ENCODE data around the gene TRNAU1AP.
"Not testable (repeated sequence)": the region's sequence is repeated elsewhere in the genome, so short reads cannot be mapped to it uniquely, and the experiment has no call there.

TRNAU1AP gene

DNA sequence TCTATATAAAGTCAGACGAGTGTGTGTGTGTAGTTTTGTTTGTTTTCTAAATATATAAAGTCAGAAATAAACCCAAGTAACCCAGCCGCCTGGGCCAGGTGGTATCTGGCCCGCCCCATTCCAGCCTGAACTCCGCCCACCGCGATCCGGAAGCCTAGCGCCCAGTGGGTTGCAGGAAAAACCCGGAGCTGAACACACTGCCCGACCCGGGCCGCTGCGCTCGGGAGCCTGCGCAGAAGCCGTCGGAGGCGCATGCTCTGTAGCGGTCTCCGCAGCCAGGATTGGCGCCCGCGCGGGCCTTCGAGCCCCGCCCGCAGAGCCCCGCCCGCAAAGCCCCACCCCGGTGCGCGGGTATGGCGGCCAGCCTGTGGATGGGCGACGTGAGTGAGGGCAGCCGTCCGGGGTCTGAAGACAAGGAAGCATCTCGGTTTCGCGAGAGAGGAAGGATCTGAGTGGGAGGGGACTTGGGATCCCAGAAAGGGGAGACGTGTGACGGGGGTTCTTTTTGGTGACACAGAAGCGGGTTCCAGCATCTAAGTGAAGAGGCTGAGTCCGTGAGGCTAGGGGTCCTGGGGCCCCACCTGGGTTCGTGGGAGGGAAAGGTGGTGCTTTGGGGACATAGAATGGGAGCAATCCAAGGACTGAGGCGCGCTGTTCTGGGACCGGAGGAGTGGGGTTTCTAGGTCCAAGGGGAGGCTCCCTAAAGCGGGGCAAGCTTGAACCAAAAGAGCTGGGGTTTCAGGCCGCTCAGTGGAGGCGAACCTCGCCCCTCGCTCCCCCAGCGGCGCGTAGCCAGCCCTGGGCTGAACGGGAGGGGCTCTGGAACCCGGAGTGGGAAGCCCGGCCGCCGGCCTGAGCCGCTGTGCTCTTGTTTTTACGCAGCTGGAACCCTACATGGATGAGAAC lies at the start of gene TRNAU1AP:
TRNAU1AP (plus strand) TSS at position 328 of the 906 bp plus-strand sequence; CDS start at position 354, 26 bp downstream.
- DNase-seq = peak; percentile 96

DNA sequence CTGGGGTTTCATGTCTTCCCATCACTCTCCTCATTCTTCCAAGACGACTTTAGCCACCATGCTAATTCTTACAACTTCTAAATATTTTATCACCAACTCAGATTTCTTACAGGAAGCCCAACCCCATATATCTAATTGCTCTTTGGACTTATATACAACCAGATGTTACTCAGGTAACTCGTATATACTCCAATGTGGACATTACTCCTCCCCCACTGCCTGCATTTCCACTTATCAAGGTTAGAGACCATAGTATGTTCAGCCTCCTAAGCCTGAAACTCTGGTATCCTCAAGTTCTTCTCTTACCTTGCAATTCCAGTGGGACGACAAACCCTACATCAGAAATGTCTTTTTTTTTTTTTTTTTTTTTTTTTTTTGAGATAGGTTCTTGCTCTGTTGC lies 49.8 kb upstream of the TRNAU1AP start:
- no peak for DNase-seq

DNA sequence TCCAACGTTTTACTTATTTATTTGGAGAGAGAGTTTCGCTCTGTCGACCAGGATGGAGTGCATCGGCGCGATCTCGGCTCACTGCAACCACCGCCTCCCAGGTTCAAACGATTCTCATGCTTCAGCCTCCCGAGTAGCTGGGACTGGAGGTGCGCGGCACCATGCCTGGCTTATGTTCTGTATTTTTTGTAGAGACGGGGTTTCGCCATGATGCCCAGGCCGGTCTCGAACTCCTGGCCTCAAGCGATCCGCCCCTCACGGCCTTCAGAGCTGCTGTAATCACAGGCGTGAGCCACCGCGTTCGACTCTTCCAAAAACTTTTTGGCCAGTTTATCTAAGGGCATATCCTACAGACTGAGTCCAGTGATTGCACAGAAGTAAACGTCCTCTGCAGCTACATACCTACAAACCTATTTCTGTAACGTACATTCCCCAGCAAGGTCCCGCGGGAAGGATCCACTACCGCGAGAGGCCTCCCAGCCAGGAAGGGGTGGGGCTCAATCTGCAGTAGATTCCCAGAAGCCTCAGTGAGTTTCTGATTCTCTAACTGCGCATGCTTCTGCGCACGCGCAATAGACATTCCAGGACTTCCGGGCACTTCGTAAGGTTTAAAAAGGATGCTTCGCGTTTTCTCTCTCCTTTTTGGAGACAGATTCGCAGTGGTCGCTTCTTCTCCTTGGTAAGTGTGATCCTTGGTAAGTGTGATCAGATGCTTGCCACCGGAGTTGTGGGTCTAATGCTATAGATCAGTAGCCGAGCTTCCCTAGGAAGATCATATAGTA lies 47.3 kb upstream of the TRNAU1AP start, which contains the start of gene RCC1:
RCC1 (plus strand) TSS at position 638 of the 782 bp plus-strand sequence. CDS start 23,824 bp downstream, outside the sequence.
- DNase-seq = peak; percentile 98

DNA sequence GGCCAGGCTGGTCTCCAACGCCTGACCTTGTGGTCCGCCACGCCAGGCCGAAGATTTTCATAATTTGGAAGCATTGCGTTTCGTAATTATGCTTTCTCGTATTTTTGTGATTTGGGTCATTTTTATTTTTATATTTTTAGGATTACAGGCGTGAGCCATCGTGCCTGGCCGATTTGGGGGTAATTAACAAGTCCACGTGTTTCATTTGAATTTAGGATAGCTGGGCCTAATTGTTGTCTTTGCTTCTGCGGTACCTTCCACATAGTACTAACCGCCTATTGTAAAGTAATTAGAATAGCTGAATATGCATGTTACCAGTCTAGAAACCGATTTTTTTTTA lies 46.0 kb upstream of the TRNAU1AP start:
- no peak for DNase-seq

DNA sequence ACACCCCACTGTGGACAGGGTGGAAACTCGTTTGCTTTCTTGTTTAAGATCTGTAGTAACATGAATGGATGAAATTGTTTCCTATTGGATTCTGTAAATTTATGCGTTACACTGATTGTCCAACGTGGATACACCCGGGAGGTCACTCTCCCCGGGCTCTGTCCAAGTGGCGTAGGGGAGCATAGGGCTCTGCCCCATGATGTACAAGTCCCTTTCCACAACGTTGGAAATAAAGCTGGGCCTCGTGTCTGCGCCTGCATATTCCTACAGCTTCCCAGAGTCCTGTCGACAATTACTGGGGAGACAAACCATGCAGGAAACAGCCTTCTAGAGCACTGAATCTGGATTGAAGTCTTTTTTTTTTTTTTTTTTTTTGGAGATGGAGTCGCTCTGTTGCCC lies 45.6 kb upstream of the TRNAU1AP start:
- no peak for DNase-seq

DNA sequence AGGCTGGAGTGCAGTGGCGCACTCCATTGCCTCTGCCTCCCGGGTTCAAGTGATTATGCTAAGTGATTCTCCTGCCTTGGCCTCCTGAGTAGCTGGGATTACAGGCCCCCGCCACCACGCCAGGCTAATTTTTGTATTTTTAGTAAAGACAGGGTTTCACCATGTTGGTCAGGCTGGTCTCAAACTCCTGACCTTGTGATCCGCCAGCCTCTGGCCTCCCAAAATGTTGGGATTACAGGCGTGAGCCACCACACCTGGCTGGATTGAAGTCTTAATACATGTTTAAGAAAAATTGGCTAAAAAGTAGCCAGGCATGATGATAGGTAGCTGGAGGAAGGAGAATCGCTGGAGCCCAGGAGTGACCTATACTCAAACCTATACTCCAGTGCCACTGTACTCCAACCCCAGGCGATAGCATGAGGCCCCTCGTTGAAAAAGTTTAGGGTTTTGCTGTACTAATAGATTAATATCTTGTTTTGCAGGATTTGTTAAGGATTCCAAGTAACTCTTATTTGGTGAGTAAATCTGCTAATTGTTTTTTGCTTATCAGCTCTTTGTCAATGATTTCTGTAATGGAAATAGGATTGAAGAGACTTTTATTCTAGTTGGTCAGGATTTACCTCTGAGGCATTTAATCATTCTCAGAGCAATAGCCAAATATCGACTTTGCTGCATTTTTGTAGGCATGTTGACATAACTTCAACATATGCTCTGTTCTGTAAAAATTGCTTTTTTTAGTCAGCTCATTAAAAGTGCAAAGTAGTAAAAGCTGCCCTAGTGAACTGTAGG lies 45.0 kb upstream of the TRNAU1AP start:
- DNase-seq = no peak

DNA sequence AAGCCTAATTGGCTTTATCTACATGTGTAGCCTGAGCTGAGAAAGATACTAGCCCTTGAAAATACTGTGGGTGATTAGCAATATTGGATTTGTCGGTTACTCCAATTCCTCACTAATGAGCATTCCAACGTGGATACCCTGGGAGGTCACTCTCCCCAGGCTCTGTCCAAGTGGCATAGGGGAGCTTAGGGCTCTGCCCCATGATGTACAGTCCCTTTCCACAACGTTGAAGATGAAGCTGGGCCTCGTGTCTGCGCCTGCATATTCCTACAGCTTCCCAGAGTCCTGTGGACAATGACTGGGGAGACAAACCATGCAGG lies 44.5 kb upstream of the TRNAU1AP start:
- no peak for DNase-seq

DNA sequence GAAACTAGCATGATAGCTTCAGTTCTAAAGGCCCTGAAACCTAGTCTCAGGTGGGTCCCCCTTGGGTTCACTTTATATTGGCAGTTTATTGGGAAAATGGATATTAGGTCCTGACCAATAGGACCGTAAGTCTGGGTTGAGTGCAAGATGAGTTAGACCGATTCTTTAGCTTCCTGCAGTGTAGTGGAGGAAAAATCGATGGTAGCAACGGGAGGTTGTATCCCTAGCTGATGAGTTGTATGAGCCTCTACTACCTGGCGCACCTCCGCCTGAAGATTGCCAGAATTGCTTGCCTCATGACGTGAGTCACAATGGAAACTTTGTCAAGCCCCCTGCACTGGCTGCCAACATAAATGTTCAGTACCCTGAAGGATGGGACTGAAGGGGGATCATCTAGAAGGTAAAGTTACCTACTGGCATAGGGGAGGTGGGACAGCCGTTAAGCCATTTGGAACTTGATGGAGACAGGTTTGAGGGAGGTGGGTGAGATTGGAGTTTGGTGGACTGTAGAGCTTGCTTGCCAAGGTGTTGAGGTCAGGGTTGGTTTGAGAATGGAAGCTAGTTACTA lies 43.1 kb upstream of the TRNAU1AP start:
- no peak for DNase-seq

DNA sequence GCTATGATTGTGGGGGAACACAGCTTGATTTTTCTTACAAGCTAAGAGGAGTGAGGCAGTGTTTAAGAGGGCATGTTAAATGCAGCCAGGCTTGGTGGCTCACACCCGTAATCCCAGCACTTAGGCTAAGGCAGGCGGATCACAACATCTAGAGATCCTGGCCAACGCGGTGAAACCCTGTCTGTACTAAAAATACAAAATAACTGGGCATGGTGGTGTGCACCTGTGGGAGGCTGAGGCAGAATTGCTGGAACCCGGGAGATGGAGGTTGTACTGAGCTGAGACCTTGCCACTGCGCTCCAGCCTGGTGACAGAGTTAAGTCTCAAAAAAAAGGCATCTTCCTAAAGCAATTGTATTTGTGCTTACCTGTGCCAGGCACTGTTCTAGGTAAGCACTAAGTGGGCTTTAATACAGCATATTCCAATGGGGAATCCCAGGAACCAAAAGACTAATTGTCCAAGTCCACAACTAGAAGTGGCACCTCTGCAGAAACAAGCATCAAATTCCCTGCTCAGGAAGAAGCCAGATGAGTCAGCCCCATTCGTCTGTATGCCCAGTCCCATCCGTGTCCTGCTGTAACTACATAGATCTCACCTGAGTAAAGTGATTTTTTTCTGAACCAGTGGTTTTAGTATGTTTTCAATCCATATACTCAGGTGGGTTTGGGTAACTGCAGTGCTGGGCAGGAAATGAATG lies 42.5 kb upstream of the TRNAU1AP start:
- DNase-seq = no peak

DNA sequence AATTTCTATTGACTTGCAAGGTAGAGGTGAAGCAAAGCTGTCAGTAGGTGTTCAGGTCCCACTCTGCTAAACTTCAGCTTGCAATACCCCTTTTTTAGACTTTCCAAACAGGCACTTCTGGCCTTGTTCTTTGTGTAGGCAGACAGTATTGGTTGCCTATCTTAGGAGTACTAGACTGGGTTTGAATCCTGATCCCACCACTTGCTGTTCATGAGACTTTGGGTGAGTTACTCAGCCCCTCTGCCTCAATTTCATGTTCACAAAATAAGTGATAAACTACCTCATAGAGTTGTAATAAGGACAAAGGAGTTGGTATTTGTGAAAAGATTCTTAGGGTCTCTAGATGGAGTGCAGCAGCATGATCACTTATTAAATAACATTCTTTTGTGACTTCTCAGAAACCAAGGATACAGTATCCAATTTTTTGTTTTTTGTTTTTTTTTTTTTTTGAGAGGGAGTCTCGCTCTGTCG lies 41.9 kb upstream of the TRNAU1AP start:
- no peak for DNase-seq

DNA sequence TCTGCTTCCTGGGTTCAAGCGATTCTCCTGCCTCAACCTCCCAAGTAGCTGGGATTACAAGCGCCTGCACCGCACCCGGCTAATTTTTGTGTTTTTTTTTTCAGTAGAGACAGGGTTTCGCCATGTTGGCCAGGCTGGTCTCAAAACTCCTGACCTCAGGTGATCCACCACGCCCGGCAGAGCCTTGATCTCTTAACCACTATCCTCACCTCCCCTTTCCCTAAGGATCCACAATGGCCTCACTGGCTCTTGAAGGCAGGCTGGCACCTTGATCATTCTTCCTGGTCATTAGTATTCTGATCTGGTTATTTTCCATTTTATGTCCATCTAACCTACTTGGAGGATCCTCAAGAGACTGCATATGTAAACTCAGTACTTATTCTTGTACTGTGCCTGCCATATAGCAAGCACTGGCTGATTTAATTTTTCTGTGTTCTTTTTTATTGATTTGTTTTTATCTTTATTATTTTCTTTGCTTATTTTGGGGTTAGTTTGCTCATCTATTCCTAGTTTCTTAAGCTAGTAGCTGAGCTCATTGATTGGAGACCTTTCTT lies 40.8 kb upstream of the TRNAU1AP start:
- no peak for DNase-seq

DNA sequence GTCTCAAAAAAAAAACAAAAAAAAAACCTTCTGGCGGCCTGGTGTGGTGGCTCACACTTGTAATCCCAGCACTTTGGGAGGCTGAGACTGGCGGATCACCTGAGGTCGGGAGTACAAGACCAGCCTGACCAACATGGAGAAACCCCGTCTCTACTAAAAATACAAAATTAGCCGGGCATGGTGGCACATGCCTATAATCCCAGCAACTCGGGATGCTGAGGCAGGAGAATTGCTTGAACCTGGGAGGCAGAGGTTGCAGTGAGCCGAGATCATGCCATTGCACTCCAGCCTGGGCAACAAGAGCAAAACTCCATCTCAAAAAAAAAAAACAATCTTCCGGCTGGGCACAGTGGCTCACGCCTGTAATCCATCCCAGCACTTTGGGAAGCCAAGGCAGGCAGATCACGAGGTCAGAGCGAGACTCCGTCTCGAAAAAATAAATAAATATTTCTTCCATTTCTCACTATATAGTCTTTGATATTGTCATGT lies 38.4 kb upstream of the TRNAU1AP start:
- DNase-seq = not testable (repeated sequence)

DNA sequence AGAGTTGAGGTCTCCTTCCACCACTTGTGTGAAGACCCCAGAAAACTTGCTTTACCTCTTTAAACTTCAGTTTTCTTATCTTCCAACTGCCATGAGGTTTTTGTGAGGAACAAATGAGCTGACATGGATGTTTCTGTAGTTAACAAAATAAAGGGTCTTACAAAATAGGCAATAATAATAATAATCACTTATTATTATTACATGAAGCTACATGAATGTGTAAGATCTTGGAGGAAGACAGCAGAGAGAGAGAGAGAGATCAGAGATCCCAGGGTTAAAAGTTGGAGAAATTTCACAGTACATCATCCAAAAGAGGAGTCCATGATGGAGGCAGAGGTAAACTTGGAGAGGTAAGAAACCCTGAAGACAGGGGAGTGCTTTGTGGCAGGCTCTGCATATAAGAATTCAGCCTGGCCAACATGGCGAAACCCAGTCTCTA lies 36.3 kb upstream of the TRNAU1AP start:
- DNase-seq = no peak

DNA sequence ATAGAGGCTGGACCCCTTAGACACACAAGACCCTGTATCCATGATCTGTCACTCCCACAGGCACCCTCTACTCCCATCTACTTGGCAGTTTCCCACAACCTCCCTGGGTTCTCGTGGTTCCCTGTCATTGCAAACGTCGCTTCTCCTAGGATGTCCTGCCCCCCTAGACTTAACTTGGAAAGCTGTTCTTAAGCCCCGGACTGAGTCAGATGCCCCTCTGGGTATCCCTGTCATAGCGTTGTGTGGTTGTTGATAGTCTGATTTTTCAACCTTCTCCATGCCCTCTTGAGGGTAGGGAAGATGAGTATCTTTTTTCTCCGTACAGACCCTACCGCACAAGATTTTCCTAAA lies 35.3 kb upstream of the TRNAU1AP start:
- DNase-seq = no peak

DNA sequence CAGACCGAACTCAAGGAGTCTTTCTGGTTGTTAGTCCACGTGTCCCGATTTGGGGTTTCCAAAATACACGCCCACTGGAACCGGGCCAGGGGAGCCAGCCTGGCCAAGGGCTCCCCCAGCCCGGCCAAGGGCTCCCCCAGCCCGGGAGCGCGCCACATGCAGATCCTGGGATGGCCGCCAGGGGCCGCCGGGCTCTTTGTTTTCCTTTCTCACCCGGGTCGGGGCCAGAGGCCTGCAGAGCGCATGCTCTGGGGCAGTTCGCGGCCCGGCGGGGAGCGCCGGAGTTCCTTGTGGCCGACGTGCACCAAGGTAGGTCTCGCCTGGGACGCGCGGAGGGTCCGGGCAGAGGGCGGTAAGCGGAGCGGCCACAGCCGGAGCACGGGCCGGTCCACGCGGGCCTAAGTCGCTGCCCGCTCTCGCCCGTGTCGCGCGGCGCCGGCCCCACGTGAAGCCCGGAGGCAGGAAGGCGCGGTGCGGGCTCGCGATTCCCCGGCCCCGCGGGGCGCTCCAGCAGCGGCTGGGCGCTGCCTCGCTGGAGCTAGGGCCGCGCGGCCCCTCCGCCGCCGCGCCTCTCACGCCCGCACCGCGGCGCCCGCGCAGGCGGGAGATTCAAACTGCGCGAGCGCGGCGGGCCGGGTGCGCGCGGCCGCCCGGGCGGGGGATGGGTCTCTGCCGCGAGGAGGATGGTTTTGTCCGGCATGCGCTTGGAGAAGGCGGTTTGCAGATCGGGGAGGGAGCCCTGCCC lies 34.7 kb upstream of the TRNAU1AP start:
- peak; percentile 87 for DNase-seq

DNA sequence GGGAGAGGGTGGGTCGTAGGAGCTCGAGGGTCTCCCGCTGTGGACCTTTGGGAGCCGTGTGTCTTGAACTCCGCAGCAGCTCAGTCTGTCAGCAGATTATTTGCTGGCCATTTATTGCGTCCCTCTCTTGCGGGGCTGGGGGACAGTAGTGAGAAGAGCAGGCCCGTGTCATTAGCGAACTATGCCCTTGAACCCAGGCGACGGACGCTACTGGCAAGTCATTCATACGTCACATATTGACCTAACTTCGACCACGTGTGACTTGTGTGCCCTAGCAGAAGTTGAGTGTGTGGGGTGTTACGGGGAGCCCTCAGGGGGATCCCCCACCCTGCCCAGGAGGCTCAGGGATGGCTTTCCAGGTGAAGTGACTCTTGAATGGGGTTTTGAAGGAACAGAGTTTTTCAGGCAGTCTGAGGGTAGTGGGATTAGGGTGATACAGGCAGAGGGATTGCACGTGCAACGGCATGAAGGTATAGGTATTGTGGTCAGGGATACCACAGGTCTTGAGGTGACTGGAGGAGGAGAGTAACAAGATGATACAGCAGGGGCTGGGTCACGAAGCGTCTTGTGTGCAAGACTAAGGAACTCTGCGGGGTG lies 34.0 kb upstream of the TRNAU1AP start:
- DNase-seq = peak; percentile 14

DNA sequence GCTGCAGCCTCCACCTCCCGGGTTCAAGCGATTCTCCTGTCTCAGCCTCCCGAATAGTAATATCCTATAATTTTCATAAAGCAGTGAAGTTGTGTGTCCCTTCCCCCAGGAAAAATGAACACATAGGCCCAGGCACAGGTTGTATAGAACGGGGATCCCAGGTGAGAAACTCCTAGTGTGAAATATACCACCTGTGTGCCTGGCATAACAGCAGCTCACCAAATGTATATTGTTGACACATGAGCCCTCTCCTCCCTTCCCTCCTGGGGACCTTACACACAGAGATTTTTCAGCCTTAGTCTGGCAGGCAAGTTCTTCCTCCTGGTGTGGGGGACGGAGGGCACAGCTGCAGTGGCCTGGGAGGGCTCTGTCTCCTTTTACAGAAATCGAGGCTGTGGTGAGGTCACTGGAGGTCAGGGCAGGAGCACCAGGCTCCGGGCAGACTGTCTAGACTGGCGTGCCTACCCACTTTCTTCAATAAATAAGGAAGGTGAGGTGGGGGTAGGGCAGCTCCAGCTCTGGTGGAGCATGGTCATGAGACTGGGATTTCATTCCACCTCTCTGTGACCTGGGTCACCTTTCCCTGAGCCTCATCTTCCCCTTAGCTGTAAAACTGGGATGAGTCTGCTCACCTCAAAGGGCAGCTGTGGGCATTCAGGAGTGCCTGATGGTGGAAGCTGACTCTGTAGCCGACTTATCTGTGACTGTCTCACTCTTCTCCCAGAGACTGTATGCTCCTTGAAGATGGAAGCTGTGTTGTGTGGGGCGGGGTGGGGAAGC lies 32.7 kb upstream of the TRNAU1AP start:
- no peak for DNase-seq

DNA sequence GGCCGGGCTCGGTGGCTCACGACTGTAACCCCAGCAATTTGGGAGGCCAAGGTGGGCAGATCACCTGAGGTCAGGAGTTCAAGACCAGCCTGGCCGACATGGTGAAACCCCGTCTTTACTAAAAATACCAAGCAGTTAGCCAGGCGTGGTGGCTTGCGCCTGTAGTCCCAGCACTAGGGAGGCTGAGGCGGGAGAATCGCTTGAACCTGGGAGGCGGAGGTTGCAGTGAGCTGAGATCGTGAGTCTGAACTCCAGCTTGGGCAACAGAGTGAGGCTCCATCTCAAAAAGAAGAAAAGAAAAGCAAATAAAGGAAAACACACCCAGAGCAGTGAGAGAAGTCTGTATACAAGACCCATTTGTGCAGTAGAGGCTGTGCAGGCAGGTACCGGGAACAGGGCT lies 32.1 kb upstream of the TRNAU1AP start:
- not testable (repeated sequence) for DNase-seq

DNA sequence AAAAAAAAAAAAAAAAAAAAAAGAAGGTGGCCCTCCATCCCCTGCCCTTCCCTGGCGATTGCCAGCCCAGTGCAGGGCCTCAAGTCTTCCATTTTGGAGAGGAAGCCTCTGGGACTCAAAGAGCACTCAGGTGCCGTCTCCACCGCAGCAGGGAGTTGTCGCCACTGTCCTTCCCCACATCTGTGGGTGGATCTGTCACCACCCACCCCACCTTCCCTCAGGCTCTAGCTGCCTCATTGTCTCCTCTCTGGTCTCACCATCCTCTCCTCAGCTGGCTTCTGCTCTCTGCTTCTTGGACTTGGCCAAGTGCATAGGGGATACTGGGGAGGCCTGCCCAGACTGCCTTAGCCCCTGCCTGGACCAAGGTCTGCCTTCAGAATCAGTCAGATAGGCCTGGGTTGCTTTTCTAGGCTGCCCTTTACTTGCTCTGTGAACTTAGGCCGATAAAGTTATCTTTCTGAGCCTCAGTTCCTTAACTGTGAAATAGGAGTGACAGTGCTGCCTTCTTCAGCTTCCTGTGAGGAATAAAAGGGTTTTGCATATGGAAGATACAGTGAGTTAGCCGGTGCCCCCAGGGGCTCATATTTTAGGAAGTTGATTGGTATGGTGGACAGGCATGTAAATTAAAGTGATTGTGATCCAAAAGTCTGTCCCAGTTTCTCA lies 31.3 kb upstream of the TRNAU1AP start:
- no peak for DNase-seq
